ENCODE measurements around the gene UGT1A5. TPM values are rescaled to one million over a fixed set of nuclear protein-coding genes. Genes with fewer than 3 reads are reported as not detected.

UGT1A5 gene
- total and polyA plus RNA-seq, 12 donors: 0.43 TPM; not detected in 11

DNA sequence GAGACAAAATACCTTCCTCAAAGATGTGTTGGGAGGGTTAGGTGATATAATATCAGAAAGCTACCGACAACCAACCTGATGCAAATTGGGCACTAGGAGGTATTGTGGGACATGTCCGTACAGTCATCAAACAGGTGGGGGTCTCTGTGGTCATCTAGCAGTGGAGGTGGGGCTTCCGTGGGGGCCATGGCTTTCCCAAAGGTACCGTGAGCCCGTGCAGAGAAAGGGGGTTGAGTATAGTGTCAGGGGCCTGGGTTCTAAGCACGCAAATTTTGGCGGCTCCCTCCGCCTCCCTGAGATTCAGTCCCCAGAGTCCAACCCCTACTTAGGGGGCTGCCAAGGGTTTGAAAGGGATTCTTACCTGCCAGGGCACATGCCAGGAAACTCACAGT is 109.0 kb downstream of the UGT1A5 start:
- no peak for DNase-seq
- Histone ChIP-seq H3K27ac (no peak overlapping the region), H3K27me3 (no peaks in the 10 kb centered on the region), H3K4me1 (replicated peaks in 1 of 2) (no peaks in the 10 kb centered on the region), H3K9me3 (replicated peaks in 1 of 3) (no peaks in the 10 kb centered on the region), H3K36me3 (replicated peaks in 1 of 2) (no peaks in the 10 kb centered on the region), H3K4me3 (no peak overlapping the region)
- TF ChIP-seq POLR2A (IDR thresholded peaks at IDR 0.05): no peak
- TF ChIP-seq, protein P1, sequence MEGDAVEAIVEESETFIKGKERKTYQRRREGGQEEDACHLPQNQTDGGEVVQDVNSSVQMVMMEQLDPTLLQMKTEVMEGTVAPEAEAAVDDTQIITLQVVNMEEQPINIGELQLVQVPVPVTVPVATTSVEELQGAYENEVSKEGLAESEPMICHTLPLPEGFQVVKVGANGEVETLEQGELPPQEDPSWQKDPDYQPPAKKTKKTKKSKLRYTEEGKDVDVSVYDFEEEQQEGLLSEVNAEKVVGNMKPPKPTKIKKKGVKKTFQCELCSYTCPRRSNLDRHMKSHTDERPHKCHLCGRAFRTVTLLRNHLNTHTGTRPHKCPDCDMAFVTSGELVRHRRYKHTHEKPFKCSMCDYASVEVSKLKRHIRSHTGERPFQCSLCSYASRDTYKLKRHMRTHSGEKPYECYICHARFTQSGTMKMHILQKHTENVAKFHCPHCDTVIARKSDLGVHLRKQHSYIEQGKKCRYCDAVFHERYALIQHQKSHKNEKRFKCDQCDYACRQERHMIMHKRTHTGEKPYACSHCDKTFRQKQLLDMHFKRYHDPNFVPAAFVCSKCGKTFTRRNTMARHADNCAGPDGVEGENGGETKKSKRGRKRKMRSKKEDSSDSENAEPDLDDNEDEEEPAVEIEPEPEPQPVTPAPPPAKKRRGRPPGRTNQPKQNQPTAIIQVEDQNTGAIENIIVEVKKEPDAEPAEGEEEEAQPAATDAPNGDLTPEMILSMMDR (IDR thresholded peaks at IDR 0.05): no peak
- 86 to 95% (median 91%) methylated on average over 5 to 8 of the region's 8 CpGs for WGBS, 4 donors
- intact Hi-C loops (cut with DNase I): no loop called here

DNA sequence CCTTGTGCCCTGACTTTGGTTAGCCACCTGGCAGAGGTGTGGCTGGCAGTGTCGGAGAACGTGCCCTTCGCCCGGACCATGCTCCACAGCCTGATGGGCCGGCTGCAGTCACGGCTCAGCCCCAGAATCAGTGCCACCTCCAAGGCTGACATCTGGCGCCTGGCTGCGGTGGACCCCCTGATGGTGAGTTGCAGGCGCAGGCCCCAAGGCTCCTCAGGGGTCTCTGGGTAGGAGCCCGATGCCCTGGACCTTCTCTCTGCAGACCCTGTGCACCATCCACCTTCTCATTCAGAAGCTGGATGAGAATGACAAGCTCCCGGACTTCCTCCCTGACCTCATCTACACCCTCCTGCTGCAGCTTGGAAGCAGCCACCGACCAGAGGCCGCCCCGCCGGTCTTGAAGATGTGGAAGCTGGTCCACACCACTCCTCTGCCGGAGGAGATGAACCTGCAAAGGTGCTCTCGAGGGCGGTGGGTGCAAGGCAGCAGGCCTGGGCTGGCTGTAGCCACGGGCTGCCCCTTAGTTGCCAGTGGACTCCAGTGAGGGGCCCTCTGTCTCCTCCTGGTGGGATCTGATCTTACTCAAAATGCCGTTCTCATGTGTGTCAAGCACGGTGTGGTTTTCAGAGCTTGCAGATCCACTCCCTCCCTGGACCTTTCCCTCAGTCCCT is 109.5 kb downstream of the UGT1A5 start:
- 85 to 93% (median 87%) methylated on average over 3 to 21 of the region's 21 CpGs for WGBS, 4 donors
- no peak for DNase-seq
- Histone ChIP-seq H3K4me3 (no peak overlapping the region), H3K9me3 (replicated peaks in 1 of 3) (no peaks in the 10 kb centered on the region), H3K4me1 (replicated peaks in 1 of 2) (no peaks in the 10 kb centered on the region), H3K27me3 (no peaks in the 10 kb centered on the region), H3K36me3 (replicated peaks in 1 of 2) (no peaks in the 10 kb centered on the region), H3K27ac (no peak overlapping the region)
- TF ChIP-seq POLR2A (IDR thresholded peaks at IDR 0.05): no peak
- TF ChIP-seq, protein P1 (IDR thresholded peaks at IDR 0.05): no peak
- intact Hi-C loops (cut with DNase I): no loop called here

Other genes starting within 250 kb of the UGT1A5 start
- gene USP40, start 146.1 kb upstream of the UGT1A5 start, total RNA-seq: 10 to 100 TPM; 29.9 to 64.7 (median 44.1) TPM
- gene USP40, start 146.1 kb upstream of the UGT1A5 start, polyA plus RNA-seq: 10 to 100 TPM; 25.1 to 98.7 (median 85.4) TPM
- not detected for gene UGT1A8, start 95.3 kb upstream of the UGT1A5 start, total RNA-seq
- gene UGT1A8, start 95.3 kb upstream of the UGT1A5 start, polyA plus RNA-seq: under 1 TPM in 1 of 3 donors, not detected in 2; 0.05 TPM
- not detected for gene UGT1A10, start 76.5 kb upstream of the UGT1A5 start, total RNA-seq
- not detected for gene UGT1A10, start 76.5 kb upstream of the UGT1A5 start, polyA plus RNA-seq
- not detected for gene UGT1A9, start 41.0 kb upstream of the UGT1A5 start, total RNA-seq
- gene UGT1A9, start 41.0 kb upstream of the UGT1A5 start, polyA plus RNA-seq: not detected
- 10 to 100 TPM in 1 of 9 donors, 1 to 10 TPM in 1, under 1 TPM in 5, not detected in 2; 0.11 to 10.1 (median 0.94) TPM for gene UGT1A7, start 31.0 kb upstream of the UGT1A5 start, total RNA-seq
- gene UGT1A7, start 31.0 kb upstream of the UGT1A5 start, polyA plus RNA-seq: under 1 TPM in 2 of 3 donors, not detected in 1; 0.33 to 0.74 TPM
- not detected for gene UGT1A6, start 20.0 kb upstream of the UGT1A5 start, total RNA-seq
- under 1 TPM in 1 of 3 donors, not detected in 2; 0.16 TPM for gene UGT1A6, start 20.0 kb upstream of the UGT1A5 start, polyA plus RNA-seq
- under 1 TPM in 1 of 9 donors, not detected in 8; 0.36 TPM for gene UGT1A4, start 5.8 kb downstream of the UGT1A5 start, total RNA-seq
- not detected for gene UGT1A4, start 5.8 kb downstream of the UGT1A5 start, polyA plus RNA-seq
- gene UGT1A3, start 16.1 kb downstream of the UGT1A5 start, total RNA-seq: not detected
- not detected for gene UGT1A3, start 16.1 kb downstream of the UGT1A5 start, polyA plus RNA-seq
- under 1 TPM in 1 of 9 donors, not detected in 8; 0.52 TPM for gene UGT1A1, start 47.4 kb downstream of the UGT1A5 start, total RNA-seq
- under 1 TPM in 1 of 3 donors, not detected in 2; 0.08 TPM for gene UGT1A1, start 47.4 kb downstream of the UGT1A5 start, polyA plus RNA-seq
- not detected for gene MROH2A, start 65.4 kb downstream of the UGT1A5 start, total RNA-seq
- gene MROH2A, start 65.4 kb downstream of the UGT1A5 start, polyA plus RNA-seq: under 1 TPM in 1 of 3 donors, not detected in 2; 0.13 TPM
- gene HJURP, start 141.6 kb downstream of the UGT1A5 start, total RNA-seq: 1 to 10 TPM in 7 of 9 donors, under 1 TPM in 2; 0.28 to 7.5 (median 1.8) TPM
- 1 to 10 TPM in 1 of 3 donors, under 1 TPM in 2; 0.61 to 2.2 (median 0.72) TPM for gene HJURP, start 141.6 kb downstream of the UGT1A5 start, polyA plus RNA-seq
- not detected for gene TRPM8, start 204.5 kb downstream of the UGT1A5 start, total RNA-seq
- not detected for gene TRPM8, start 204.5 kb downstream of the UGT1A5 start, polyA plus RNA-seq